Testis (tissue), 3 donors: Measurements from ENCODE around the gene LPP. TPM values are rescaled to one million over a fixed set of nuclear protein-coding genes. Genes with fewer than 3 reads are reported as not detected.
A peak's percentile ranks its signal among the peaks of the same experiment; 100 is the strongest.
"Not testable (repeated sequence)": the region's sequence is repeated elsewhere in the genome, so short reads cannot be mapped to it uniquely, and the experiment has no call there.

Source experiments
- DNase-seq: peaks from one replicate; pipeline ENCODE4 v3.0.0-alpha.2; 2019
- H3K27ac ChIP-seq, 2 donors: fragments of 200-600 bp; sonication (generic); one replicate each; pipeline ENCODE4 v1.5.1; 2019
- H3K27me3 ChIP-seq: fragments of 200-600 bp; sonication (generic); one replicate; pipeline ENCODE4 v1.5.1; 2019
- H3K36me3 ChIP-seq: fragments of 200-600 bp; sonication (generic); one replicate; pipeline ENCODE4 v1.5.1; 2017; ENCODE audit warnings: low read depth; ENCODE audit errors: missing control alignments
- H3K4me1 ChIP-seq: fragments of 200-600 bp; sonication (generic); one replicate; pipeline ENCODE4 v1.5.1; 2019
- H3K4me3 ChIP-seq, 2 donors: fragments of 200-600 bp; sonication (generic); one replicate each; pipeline ENCODE4 v1.5.1; 2017 to 2019
- H3K9me3 ChIP-seq: fragments of 200-600 bp; sonication (generic); one replicate; pipeline ENCODE4 v1.5.1; 2017
- POLR2A ChIP-seq: fragments of 450-650 bp; IDR thresholded peaks from one replicate; pipeline ENCODE4 v1.6.1; 2017; ENCODE audit warnings: antibody characterized with exemption, mild to moderate bottlenecking, moderate library complexity
- WGBS, 2 donors: methylation state at CpG; one replicate each; pipeline ENCODE4 v1.1.5; 2018; 5-methylcytosine and 5-hydroxymethylcytosine counted together
- intact Hi-C: fragments of 100-400 bp; cut with DNase I; formaldehyde crosslinking; loops from one replicate; pipeline ENCODE4 v1.15.1; 2023; ENCODE audit warnings: low total_unique reads
- polyA plus RNA-seq: library from polyadenylated mRNA; stranded (reverse); fragments of 350-450 nt; fragmentation: Illumina TruSeq; extraction: RNeasy Lipid Tissue Mini Kit (QIAGEN cat#74804); gene quantifications from one replicate; pipeline ENCODE4 v1.2.3, GENCODE V29; 2014; ENCODE audit warnings: low read depth, low replicate concordance; ENCODE audit not compliant: insufficient read depth
- total RNA-seq, 2 donors: library from RNA; depleted of rRNA; stranded (reverse); fragments of >200 nt; gene quantifications; one replicate each; pipeline ENCODE4 v1.2.3, GENCODE V29; 2016
- TF ChIP-seq, protein P1 (sequence below), 3 experiments: fragments of 450-650 bp in 2 of 3; fragments of 200-600 bp in 1 of 3; sonication (generic) in 1 of 3; IDR thresholded peaks; one replicate each; pipeline ENCODE4 v1.5.1; 2016 to 2019; ENCODE audit warnings: antibody characterized with exemption in 3 of 3, mild to moderate bottlenecking in 2 of 3, moderate library complexity in 1 of 3

The LPP gene
- total and polyA plus RNA-seq, 3 donors from 2014 or later: 89.9 to 135 (median 132) TPM

DNA sequence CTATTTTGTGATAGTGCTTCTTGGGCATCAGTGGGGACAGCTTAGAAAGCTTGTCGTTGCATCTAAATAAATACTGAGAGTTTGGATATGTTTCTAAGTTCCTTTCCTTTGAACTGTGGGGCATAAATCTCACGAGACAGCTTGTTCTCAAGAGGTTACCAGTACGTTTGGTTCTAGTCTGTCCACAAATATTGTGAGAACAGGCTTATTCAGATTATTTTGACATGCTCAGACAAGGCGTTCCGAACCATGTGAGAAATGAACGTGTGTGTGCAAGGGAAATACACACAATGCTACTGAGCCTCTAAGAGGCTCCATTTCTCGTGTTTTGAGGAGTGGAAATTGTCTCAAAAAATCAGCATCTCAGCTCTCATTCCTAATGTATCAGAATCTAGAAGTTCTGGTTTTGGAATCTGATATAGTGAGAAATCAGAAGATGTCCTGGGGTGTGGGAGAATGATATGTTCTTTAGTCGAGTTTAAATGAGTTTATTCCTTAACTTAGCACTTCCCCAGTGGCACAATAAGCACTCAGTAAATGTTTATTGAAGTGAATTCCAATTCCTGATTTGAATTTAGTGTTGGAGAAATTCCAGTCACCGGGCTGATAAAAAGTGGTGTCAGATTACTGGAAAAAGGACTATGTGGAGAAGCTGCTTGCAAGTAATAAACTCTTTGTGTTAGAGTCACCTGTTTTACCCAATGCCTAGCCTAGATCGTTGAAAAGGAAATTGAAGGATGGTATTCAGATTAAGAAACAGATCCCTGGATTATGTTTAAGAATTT, 481.5 kb downstream of the LPP start:
- TF ChIP-seq, protein P1, sequence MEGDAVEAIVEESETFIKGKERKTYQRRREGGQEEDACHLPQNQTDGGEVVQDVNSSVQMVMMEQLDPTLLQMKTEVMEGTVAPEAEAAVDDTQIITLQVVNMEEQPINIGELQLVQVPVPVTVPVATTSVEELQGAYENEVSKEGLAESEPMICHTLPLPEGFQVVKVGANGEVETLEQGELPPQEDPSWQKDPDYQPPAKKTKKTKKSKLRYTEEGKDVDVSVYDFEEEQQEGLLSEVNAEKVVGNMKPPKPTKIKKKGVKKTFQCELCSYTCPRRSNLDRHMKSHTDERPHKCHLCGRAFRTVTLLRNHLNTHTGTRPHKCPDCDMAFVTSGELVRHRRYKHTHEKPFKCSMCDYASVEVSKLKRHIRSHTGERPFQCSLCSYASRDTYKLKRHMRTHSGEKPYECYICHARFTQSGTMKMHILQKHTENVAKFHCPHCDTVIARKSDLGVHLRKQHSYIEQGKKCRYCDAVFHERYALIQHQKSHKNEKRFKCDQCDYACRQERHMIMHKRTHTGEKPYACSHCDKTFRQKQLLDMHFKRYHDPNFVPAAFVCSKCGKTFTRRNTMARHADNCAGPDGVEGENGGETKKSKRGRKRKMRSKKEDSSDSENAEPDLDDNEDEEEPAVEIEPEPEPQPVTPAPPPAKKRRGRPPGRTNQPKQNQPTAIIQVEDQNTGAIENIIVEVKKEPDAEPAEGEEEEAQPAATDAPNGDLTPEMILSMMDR (IDR thresholded peaks at IDR 0.05): no peak
- TF ChIP-seq POLR2A: no peak
- Histone ChIP-seq H3K27me3 (no peaks in the 10 kb centered on the region), H3K27ac (peak overlapping the region in 1 of 2 donors; percentile 50), H3K4me3 (no peak overlapping the region), H3K4me1 (no peaks in the 10 kb centered on the region), H3K9me3 (no peaks in the 10 kb centered on the region), H3K36me3 (no peaks in the 10 kb centered on the region)
- no peak for DNase-seq
- 54 to 56% methylated on average over 10 of the region's 10 CpGs for WGBS, 2 donors
- intact Hi-C loops: no loop called here

DNA sequence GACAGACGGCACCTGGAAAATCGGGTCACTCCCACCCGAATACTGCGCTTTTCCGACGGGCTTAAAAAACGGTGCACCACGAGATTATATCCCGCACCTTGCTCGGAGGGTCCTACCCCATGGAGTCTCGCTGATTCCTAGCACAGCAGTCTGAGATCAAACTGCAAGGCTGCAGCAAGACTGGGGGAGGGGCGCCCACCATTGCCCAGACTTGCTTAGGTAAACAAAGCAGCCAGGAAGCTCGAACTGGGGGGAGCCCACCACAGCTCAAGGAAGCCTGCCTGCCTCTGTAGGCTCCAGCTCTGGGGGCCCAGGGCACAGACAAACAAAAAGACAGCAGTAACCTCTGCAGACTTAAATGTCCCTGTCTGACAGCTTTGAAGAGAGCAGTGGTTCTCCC, 482.3 kb downstream of the LPP start:
- H3K9me3 ChIP-seq, H3K4me3 ChIP-seq, DNase-seq, H3K4me1 ChIP-seq, H3K27me3 ChIP-seq, H3K36me3 ChIP-seq, intact Hi-C loops, H3K27ac ChIP-seq: not testable (repeated sequence)
- 94 to 97% methylated on average over 9 to 13 of the region's 13 CpGs for WGBS, 2 donors

DNA sequence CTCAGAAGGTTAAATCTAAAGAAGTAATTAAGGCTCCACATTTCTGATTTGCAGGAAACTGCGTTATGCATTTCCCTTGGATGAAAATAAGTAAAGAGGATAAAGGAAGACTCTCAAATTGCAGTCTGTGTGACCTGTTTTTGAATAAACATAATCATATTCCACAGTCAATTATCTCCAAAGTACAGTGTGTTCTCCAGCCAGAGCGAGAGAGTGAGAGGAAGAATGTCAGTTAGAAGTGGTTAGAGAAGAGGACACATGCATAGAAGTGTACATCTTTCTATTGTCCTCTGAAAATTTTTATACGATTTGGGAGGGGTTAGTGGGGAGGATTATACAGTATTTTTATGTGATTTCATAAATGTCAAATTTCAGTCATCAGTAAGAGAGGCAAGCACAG, 487.1 kb downstream of the LPP start:
- TF ChIP-seq, protein P1 (IDR thresholded peaks at IDR 0.05): no peak
- no peak for TF ChIP-seq POLR2A
- Histone ChIP-seq H3K27ac (peak overlapping the region; percentile 54 to 58), H3K9me3 (no peaks in the 10 kb centered on the region), H3K4me3 (no peak overlapping the region), H3K27me3 (no peaks in the 10 kb centered on the region), H3K36me3 (no peaks in the 10 kb centered on the region), H3K4me1 (peaks cover 10% of the 10 kb centered on the region)
- intact Hi-C loops: no loop called here
- WGBS, 2 donors: 32 to 57% methylated on average over 3 of the region's 3 CpGs
- no peak for DNase-seq

DNA sequence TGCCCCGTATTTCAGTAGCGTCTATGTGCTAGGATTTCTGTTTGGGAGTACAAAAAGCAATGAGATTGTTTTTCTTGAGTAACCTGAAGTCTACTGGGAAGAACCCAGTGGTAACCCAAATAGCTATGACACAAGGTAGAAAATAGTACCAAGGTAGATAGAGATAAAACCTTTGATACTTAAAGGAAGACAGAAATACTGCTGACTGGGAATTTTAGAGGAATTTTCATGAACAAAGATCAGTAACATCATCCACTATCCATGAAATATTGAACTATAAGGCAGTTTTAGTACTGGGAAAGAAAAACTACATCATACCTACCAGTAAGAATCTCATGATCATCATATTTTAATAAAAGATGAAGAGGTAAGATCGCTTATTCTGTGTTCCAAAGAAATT, 489.8 kb downstream of the LPP start:
- intact Hi-C loops: no loop called here
- 87 to 95% methylated on average over 3 of the region's 3 CpGs for WGBS, 2 donors
- H3K27ac ChIP-seq: no peak overlapping the region

DNA sequence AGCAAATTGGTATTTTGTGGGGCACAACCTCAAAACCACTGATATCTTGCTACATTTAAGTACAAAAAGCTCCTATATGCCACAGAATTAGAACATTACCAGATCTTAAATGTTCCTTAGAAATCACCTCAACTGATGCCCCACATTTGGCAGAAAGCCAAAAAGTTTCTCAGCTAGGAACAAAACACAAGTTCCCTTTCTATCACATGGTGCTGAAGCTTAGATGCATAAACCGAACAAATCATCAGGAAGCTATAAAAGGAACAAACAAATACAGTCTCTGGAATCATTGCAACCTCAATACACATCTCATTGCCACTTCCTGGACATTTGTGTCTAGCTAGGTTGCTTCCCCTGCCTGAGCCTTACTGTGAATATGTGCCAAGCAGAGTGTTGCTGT, 492.6 kb downstream of the LPP start:
- intact Hi-C loops: no loop called here
- TF ChIP-seq POLR2A: no peak
- TF ChIP-seq, protein P1 (IDR thresholded peaks at IDR 0.05): no peak
- WGBS, 2 donors: 0% methylated on average over 1 of the region's 1 CpG
- no peaks in the 10 kb centered on the region for H3K27me3 ChIP-seq
- H3K36me3 ChIP-seq: no peaks in the 10 kb centered on the region
- peaks cover 16% of the 10 kb centered on the region for H3K4me1 ChIP-seq
- no peak overlapping the region for H3K4me3 ChIP-seq
- no peaks in the 10 kb centered on the region for H3K9me3 ChIP-seq
- DNase-seq: no peak
- no peak overlapping the region for H3K27ac ChIP-seq

More for the DNA sequence above, 489.8 kb downstream of the LPP start:
- H3K4me1 ChIP-seq: peaks cover 17% of the 10 kb centered on the region
- no peaks in the 10 kb centered on the region for H3K36me3 ChIP-seq
- H3K9me3 ChIP-seq: no peaks in the 10 kb centered on the region
- TF ChIP-seq POLR2A: no peak
- H3K27me3 ChIP-seq: no peaks in the 10 kb centered on the region
- H3K4me3 ChIP-seq: no peak overlapping the region
- DNase-seq: no peak

DNA sequence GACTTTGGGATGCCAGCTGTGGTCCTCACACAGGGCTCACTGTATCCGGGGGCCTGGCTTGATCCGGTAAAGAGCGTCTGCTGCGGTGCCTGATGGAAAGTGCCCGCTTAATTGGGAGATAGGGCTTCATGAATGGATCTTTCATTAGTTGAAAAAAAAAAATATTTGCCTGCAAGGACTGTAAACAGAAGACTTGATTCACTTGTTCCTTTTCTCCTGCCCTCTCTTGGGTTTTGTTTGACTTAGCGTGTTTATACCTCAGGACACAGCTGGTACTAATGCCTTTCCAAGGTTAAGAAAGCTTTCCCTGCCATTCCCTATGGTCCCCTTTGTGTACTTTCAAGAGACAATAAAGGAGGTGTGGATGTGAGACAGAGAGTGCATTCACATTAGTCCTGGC, 493.3 kb downstream of the LPP start:
- Histone ChIP-seq H3K4me1 (peaks cover 12% of the 10 kb centered on the region), H3K4me3 (no peak overlapping the region), H3K9me3 (no peaks in the 10 kb centered on the region), H3K27me3 (no peaks in the 10 kb centered on the region), H3K27ac (no peak overlapping the region), H3K36me3 (no peaks in the 10 kb centered on the region)
- DNase-seq: peak; percentile 22
- WGBS, 2 donors: 79 to 84% methylated on average over 6 of the region's 6 CpGs
- TF ChIP-seq, protein P1 (IDR thresholded peaks at IDR 0.05): no peak
- no peak for TF ChIP-seq POLR2A
- intact Hi-C loops: no loop called here
